Peyer's patch (tissue), 4 donors: ENCODE data around the gene HAS3. TPM values are rescaled to one million over a fixed set of nuclear protein-coding genes. Genes with fewer than 3 reads are reported as not detected.

Experiments
- DNase-seq, 3 donors: peaks; one replicate each; pipeline ENCODE4 v3.0.0-alpha.2; 2017 to 2019
- H3K27ac ChIP-seq, 4 donors: fragments of 200-600 bp; sonication (generic); one replicate each; pipeline ENCODE4 v1.5.1; 2016 to 2019
- H3K27me3 ChIP-seq, 2 donors: fragments of 200-600 bp; sonication (generic); one replicate each; pipeline ENCODE4 v1.5.1; 2019
- H3K36me3 ChIP-seq, 3 donors: fragments of 200-600 bp; sonication (generic); one replicate each; pipeline ENCODE4 v1.5.1; 2016 to 2019
- H3K4me1 ChIP-seq, 4 donors: fragments of 200-600 bp; sonication (generic); one replicate each; pipeline ENCODE4 v1.5.1; 2016 to 2019
- H3K4me3 ChIP-seq, 4 donors: fragments of 200-600 bp; sonication (generic); 1 replicate in 3 of 4; 2 replicates in 1 of 4; pipeline ENCODE4 v1.5.1; 2016 to 2019; ENCODE audit warnings: mild to moderate bottlenecking in 1 of 4
- H3K9me3 ChIP-seq, 4 donors: fragments of 200-600 bp; sonication (generic); one replicate each; pipeline ENCODE4 v1.5.1; 2016 to 2019; ENCODE audit warnings: mild to moderate bottlenecking in 1 of 4
- POLR2A ChIP-seq, 2 donors: fragments of 450-650 bp; IDR thresholded peaks; one replicate each; pipeline ENCODE4 v1.5.1; 2017; ENCODE audit warnings: antibody characterized with exemption in 2 of 2, mild to moderate bottlenecking in 2 of 2, moderate library complexity in 2 of 2
- total RNA-seq, 4 donors: library from RNA; depleted of rRNA; stranded (reverse); fragments of >200 nt; gene quantifications; one replicate each; pipeline ENCODE4 v1.1.0, GENCODE V29; 2016
- TF ChIP-seq, protein P1 (sequence below), 6 experiments: fragments of 450-650 bp in 4 of 6; fragments of 200-600 bp in 2 of 6; sonication (generic) in 1 of 6; IDR thresholded peaks; one replicate each; pipeline ENCODE4 v1.5.1; 2017 to 2019; ENCODE audit warnings: antibody characterized with exemption in 6 of 6, mild to moderate bottlenecking in 3 of 6, moderate library complexity in 1 of 6

The HAS3 gene
- total RNA-seq, 4 donors from 2014 or later: 1.1 to 2.5 (median 1.2) TPM

GRCh38 chr16:69114976-69115355 lies 9.5 kb downstream of the HAS3 start:
- Histone ChIP-seq H3K27ac (no peak overlapping the region), H3K27me3 (no peaks in the 10 kb centered on the region), H3K4me3 (no peak overlapping the region), H3K9me3 (no peaks in the 10 kb centered on the region), H3K4me1 (no peaks in the 10 kb centered on the region), H3K36me3 (peaks cover 0 to 49% (median 0%) of the 10 kb centered on the region in 3 donors)
- no peak for DNase-seq
- TF ChIP-seq, protein P1, sequence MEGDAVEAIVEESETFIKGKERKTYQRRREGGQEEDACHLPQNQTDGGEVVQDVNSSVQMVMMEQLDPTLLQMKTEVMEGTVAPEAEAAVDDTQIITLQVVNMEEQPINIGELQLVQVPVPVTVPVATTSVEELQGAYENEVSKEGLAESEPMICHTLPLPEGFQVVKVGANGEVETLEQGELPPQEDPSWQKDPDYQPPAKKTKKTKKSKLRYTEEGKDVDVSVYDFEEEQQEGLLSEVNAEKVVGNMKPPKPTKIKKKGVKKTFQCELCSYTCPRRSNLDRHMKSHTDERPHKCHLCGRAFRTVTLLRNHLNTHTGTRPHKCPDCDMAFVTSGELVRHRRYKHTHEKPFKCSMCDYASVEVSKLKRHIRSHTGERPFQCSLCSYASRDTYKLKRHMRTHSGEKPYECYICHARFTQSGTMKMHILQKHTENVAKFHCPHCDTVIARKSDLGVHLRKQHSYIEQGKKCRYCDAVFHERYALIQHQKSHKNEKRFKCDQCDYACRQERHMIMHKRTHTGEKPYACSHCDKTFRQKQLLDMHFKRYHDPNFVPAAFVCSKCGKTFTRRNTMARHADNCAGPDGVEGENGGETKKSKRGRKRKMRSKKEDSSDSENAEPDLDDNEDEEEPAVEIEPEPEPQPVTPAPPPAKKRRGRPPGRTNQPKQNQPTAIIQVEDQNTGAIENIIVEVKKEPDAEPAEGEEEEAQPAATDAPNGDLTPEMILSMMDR (IDR thresholded peaks at IDR 0.05): no peak
- no peak for TF ChIP-seq POLR2A (IDR thresholded peaks at IDR 0.05)

DNA sequence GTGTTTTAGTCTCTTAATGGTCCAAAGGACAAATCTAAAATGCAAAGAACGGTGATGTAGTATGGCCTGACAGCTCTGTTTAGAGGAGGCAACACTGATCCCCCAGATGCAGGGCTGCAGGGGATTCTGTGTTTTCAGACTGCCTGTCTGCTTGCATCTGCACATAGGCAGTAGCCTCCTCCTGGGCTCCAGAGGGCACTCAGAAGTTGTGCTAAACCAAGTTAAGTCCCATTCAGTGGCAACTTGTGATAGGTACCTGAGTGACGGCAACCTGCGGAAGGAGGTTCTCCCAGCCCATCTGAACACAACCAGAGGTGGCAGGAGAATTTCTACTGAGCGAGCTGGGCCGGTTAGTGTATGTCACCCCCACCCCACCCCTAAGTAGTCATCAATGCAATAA lies 9.9 kb downstream of the HAS3 start:
- Histone ChIP-seq H3K36me3 (peaks cover 0 to 53% (median 0%) of the 10 kb centered on the region in 3 donors), H3K27me3 (no peaks in the 10 kb centered on the region), H3K4me1 (no peaks in the 10 kb centered on the region), H3K4me3 (no peak overlapping the region), H3K27ac (no peak overlapping the region), H3K9me3 (no peaks in the 10 kb centered on the region)
- TF ChIP-seq, protein P1 (IDR thresholded peaks at IDR 0.05): no peak
- TF ChIP-seq POLR2A (IDR thresholded peaks at IDR 0.05): no peak
- DNase-seq: peak in 1 of 3 donors; percentile 7

DNA sequence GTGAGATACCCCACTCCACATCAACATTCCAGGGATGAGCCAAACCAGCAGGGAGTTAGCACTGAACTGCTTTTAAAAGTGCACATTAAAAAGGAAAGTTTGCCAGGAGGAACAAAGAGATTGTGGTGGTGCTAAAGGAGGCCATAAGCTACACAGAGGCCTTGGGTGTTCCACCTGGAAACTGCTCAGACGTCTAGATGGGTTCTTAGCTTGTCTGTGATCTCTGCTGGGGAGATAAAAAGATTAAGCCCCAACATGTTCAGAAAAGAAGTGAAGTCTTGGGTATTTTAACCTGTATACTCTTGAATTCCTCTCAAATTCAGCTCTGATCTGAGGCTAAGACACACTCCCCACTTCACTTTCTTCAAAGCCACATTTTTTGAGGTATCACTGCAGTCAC lies 10.4 kb downstream of the HAS3 start:
- Histone ChIP-seq H3K27me3 (no peaks in the 10 kb centered on the region), H3K36me3 (peaks cover 0 to 57% (median 0%) of the 10 kb centered on the region in 3 donors), H3K4me1 (no peaks in the 10 kb centered on the region), H3K27ac (no peak overlapping the region), H3K9me3 (no peaks in the 10 kb centered on the region), H3K4me3 (no peak overlapping the region)
- TF ChIP-seq, protein P1 (IDR thresholded peaks at IDR 0.05): no peak
- TF ChIP-seq POLR2A (IDR thresholded peaks at IDR 0.05): no peak
- no peak for DNase-seq

DNA sequence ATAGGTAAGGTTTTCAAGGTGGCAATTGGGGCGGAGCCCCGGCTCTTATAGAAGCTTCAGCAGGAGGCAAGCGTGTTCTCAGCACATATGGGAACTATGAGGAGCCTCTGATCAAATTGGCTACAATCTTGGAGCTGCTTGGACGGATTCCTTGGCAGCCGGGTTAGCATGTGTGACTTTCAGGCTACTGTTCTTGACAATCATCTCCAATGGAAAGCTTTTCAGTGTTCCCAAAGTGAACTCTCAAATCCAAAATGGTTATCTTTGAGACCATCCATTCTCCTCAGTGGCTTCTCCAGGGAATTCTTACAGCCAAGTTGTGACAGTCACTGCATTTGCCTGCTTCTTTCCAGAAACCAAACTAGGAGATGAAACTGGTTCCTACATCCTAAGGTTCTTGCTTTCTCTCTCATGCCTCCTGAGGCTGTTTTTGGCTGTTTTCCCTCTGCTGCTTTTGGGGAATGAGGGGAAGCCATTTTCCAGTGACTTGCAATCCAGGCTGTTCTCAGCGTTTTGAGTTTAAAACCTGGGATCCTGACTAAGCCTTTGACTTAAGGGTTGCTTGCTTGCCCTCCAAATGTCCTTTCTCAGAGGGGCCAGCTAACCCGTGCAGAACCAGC lies 10.9 kb downstream of the HAS3 start:
- no peaks in the 10 kb centered on the region for H3K27me3 ChIP-seq
- TF ChIP-seq POLR2A (IDR thresholded peaks at IDR 0.05): no peak
- TF ChIP-seq, protein P1 (IDR thresholded peaks at IDR 0.05): no peak
- H3K27ac ChIP-seq: no peak overlapping the region
- no peak overlapping the region for H3K4me3 ChIP-seq
- peaks cover 0 to 61% (median 0%) of the 10 kb centered on the region in 3 donors for H3K36me3 ChIP-seq
- no peaks in the 10 kb centered on the region for H3K4me1 ChIP-seq
- DNase-seq: peak in 1 of 3 donors; percentile 13
- H3K9me3 ChIP-seq: no peaks in the 10 kb centered on the region

DNA sequence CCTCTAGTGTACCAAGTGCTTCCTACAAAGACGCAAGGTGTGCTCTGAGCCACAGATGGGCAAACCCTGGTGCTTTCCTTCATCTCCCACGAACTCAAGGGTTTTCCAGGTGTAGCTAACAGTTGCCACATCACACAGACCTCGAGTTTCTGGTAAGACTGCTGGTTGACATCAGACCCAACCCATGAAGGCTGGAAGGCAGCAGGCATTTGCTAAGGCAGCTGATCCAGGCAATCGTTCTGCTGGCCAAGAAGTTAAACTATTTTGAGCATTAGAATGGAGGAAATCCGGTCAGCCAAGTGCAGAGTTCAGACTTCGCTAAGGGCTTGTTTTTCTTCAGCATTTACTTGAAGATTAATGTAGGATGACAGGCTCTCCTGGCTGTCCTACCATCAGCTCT lies 11.5 kb downstream of the HAS3 start:
- H3K9me3 ChIP-seq: no peaks in the 10 kb centered on the region
- TF ChIP-seq POLR2A (IDR thresholded peaks at IDR 0.05): no peak
- TF ChIP-seq, protein P1 (IDR thresholded peaks at IDR 0.05): no peak
- H3K27ac ChIP-seq: no peak overlapping the region
- H3K4me3 ChIP-seq: no peak overlapping the region
- no peaks in the 10 kb centered on the region for H3K4me1 ChIP-seq
- peaks cover 0 to 61% (median 0%) of the 10 kb centered on the region in 3 donors for H3K36me3 ChIP-seq
- DNase-seq: peak in 1 of 3 donors; percentile 18
- no peaks in the 10 kb centered on the region for H3K27me3 ChIP-seq
